IMR-90 (cell line): Measurements from ENCODE around the gene HDAC7. TPM values are rescaled to one million over a fixed set of nuclear protein-coding genes. Genes with fewer than 3 reads are reported as not detected.

Experiments used
- ATAC-seq: fragments of 200-7000 bp; cut with Tn5 transposase; 2 replicates; pipeline ENCODE4 v1.9.1; 2020; ENCODE audit warnings: low read depth, mild to moderate bottlenecking, moderate library complexity
- BruUV-seq: library from RNA; stranded (reverse); fragments of 400-500 nt; replicated peaks from 2 replicates; lab custom pipeline; 2021; lab: Mats Ljungman, UMichigan
- CTCF ChIA-PET: fragments of 300-600 bp; formaldehyde crosslinking; extraction: SDS; loops from one replicate; lab custom pipeline; 2021; ENCODE audit warnings: antibody characterized with exemption; lab: Yijun Ruan, JAX
- POLR2A ChIA-PET: fragments of 300-600 bp; sonication (Branson Sonifier 250); formaldehyde crosslinking; loops from one replicate; lab custom pipeline; 2022; ENCODE audit warnings: antibody characterized with exemption; ENCODE audit not compliant: unreplicated experiment; lab: Charles Lee
- DNase-seq: peaks from one replicate; pipeline ENCODE4 v3.0.0; 2013
- H2AFZ ChIP-seq: replicated peaks from 2 replicates; pipeline ENCODE3; 2013; ENCODE audit warnings: low read length, mild to moderate bottlenecking; ENCODE audit not compliant: poor library complexity
- H2AK5ac ChIP-seq: 2 replicates; pipeline ENCODE4 v1.6.1; 2013; ENCODE audit warnings: low read depth, low read length, inconsistent platforms
- H2AK9ac ChIP-seq: replicated peaks from 2 replicates; pipeline ENCODE3; 2013; ENCODE audit warnings: mild to moderate bottlenecking, low read depth, low read length, moderate library complexity; ENCODE audit not compliant: poor library complexity
- H2BK120ac ChIP-seq: 2 replicates; pipeline ENCODE4 v1.6.1; 2013; ENCODE audit warnings: low read depth, low read length, inconsistent platforms
- H2BK15ac ChIP-seq: 3 replicates; pipeline ENCODE4 v1.6.1; 2013; ENCODE audit warnings: low read depth, low read length, inconsistent platforms
- H2BK20ac ChIP-seq: 2 replicates; pipeline ENCODE4 v1.6.1; 2013; ENCODE audit warnings: low read depth, mild to moderate bottlenecking, inconsistent platforms, low read length, moderate library complexity
- H2BK5ac ChIP-seq: 2 replicates; pipeline ENCODE4 v1.6.1; 2013; ENCODE audit warnings: mild to moderate bottlenecking, low read depth, low read length, inconsistent platforms; ENCODE audit not compliant: poor library complexity, severe bottlenecking
- H3K14ac ChIP-seq: replicated peaks from 2 replicates; pipeline ENCODE4 v1.6.1; 2013; ENCODE audit warnings: low read depth, low read length, inconsistent platforms
- H3K18ac ChIP-seq: 2 replicates; pipeline ENCODE4 v1.6.1; 2013; ENCODE audit warnings: low read depth, low read length, control low read depth
- H3K23ac ChIP-seq: 2 replicates; pipeline ENCODE4 v1.6.1; 2013; ENCODE audit warnings: low read depth, low read length, inconsistent platforms
- H3K27ac ChIP-seq: 2 replicates; pipeline ENCODE4 v1.5.1; 2013; ENCODE audit warnings: mild to moderate bottlenecking, control low read depth, low read length; ENCODE audit not compliant: insufficient read depth
- H3K27me3 ChIP-seq: 2 replicates; pipeline ENCODE4 v1.6.1; 2013; ENCODE audit warnings: low read length; ENCODE audit not compliant: control insufficient read depth, insufficient read depth
- H3K36me3 ChIP-seq: 2 replicates; pipeline ENCODE4 v1.6.1; 2013; ENCODE audit warnings: low read length, mixed read lengths; ENCODE audit not compliant: control insufficient read depth, insufficient read depth
- H3K4ac ChIP-seq: 2 replicates; pipeline ENCODE4 v1.6.1; 2013; ENCODE audit warnings: low read depth, low read length, inconsistent platforms
- H3K4me1 ChIP-seq: 2 replicates; pipeline ENCODE4 v1.6.1; 2013; ENCODE audit warnings: low read length, mixed read lengths; ENCODE audit not compliant: control insufficient read depth, insufficient read depth
- H3K4me2 ChIP-seq: 2 replicates; pipeline ENCODE4 v1.6.1; 2013; ENCODE audit warnings: low read depth, mild to moderate bottlenecking, control low read depth, low read length, moderate library complexity
- H3K4me3 ChIP-seq: 2 replicates; pipeline ENCODE4 v1.5.1; 2013; ENCODE audit warnings: low read depth, mild to moderate bottlenecking, control low read depth, low read length, moderate library complexity; ENCODE audit not compliant: insufficient read depth
- H3K56ac ChIP-seq: 2 replicates; pipeline ENCODE4 v1.6.1; 2013; ENCODE audit warnings: low read length, inconsistent platforms; ENCODE audit not compliant: insufficient read depth; ENCODE audit errors: extremely low read depth
- H3K79me1 ChIP-seq, 2 experiments: 2 replicates each; pipeline ENCODE4 v1.6.1; 2013; ENCODE audit warnings: low read length in 2 of 2, inconsistent platforms in 1 of 2, low read depth in 1 of 2
- H3K9ac ChIP-seq: 2 replicates; pipeline ENCODE4 v1.6.1; 2013; ENCODE audit warnings: low read depth, low read length, control low read depth
- H3K9me1 ChIP-seq: 2 replicates; pipeline ENCODE4 v1.6.1; 2013; ENCODE audit warnings: low read length, inconsistent platforms; ENCODE audit not compliant: insufficient read depth
- H3K9me3 ChIP-seq: 2 replicates; pipeline ENCODE4 v1.6.1; 2013; ENCODE audit warnings: low read length; ENCODE audit not compliant: control insufficient read depth, insufficient read depth
- H4K20me1 ChIP-seq: 2 replicates; pipeline ENCODE4 v1.6.1; 2013; ENCODE audit warnings: low read length, inconsistent platforms; ENCODE audit not compliant: insufficient read depth
- H4K5ac ChIP-seq: 2 replicates; pipeline ENCODE4 v1.6.1; 2013; ENCODE audit warnings: mild to moderate bottlenecking, low read depth, low read length, control low read depth
- H4K8ac ChIP-seq, 2 experiments: 2 replicates each; pipeline ENCODE4 v1.6.1; 2013; ENCODE audit warnings: low read depth in 2 of 2, low read length in 2 of 2, control low read depth in 1 of 2, inconsistent platforms in 1 of 2
- H4K91ac ChIP-seq: 2 replicates; pipeline ENCODE4 v1.6.1; 2013; ENCODE audit warnings: low read depth, low read length, inconsistent platforms; ENCODE audit not compliant: insufficient read depth
- CEBPB ChIP-seq: IDR thresholded peaks from 2 replicates; pipeline ENCODE4 v1.6.1; 2012; ENCODE audit warnings: low read depth, low read length, improper control_type of control experiment
- WGBS, 2 experiments: methylation state at CpG; one replicate each; pipeline versions ENCODE4 v1.1.5 to v1.1.7; 2013; ENCODE audit warnings: missing lambda C conversion rate in 2 of 2; ENCODE audit not compliant: insufficient read length in 1 of 2; ENCODE audit errors: extremely low coverage in 2 of 2; 5-methylcytosine and 5-hydroxymethylcytosine counted together
- dilution Hi-C: fragments of 300-500 bp; cut with HindIII; formaldehyde crosslinking; loops from one replicate; pipeline ENCODE4 v1.14.3; 2018; ENCODE audit warnings: low sequenced_read_pairs; ENCODE audit not compliant: unreplicated experiment
- in situ Hi-C: fragments of 300-500 bp; cut with MboI; formaldehyde crosslinking; loops from 3 replicates; pipeline ENCODE4 v1.14.3; 2019; ENCODE audit warnings: low sequenced_read_pairs, inconsistent platforms, mixed read lengths
- intact Hi-C: fragments of 100-400 bp; cut with micrococcal nuclease; formaldehyde crosslinking; loops from 2 replicates; pipeline ENCODE4 v1.10.0; 2022
- polyA plus RNA-seq, 3 experiments: library from polyadenylated mRNA; depleted of rRNA; stranded (reverse); fragments of >200 nt; gene quantifications; 2 replicates each; pipeline ENCODE4 v1.2.3, GENCODE V29; 2012; ENCODE audit warnings: low replicate concordance in 1 of 3
- total RNA-seq: library from RNA; depleted of rRNA; stranded (reverse); fragments of >200 nt; gene quantifications from 2 replicates; pipeline ENCODE4 v1.2.3, GENCODE V29; 2012
- TF ChIP-seq, protein P1 (sequence below): fragments of 150-350 bp; IDR thresholded peaks from 2 replicates; pipeline ENCODE4 v1.6.1; 2016; ENCODE audit warnings: low read depth, mild to moderate bottlenecking, low read length, moderate library complexity, borderline replicate concordance

Gene HDAC7
- total and polyA plus RNA-seq, 2 of the 4 experiments (the other 2 are of a cell fraction): 10.4 to 64.7 TPM

DNA sequence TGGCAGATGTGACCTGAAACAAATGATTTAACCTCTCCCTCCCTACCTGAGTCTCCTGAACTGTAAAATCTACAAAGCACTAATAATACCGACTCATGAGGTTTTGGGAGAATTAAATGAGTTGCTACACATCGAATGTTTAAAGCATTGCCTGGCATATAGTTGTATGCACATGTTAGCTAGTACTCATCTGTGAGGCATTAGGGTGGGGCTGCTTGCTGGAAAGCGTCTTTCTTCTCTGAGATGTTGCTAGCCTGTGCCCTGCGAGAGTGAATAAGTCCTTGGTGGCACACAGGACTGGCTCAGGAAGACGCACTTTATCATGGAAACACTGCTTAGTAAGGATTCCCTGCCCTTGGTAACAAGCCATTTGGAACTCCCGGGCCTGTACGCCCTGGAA lies 67.2 kb downstream of the HDAC7 start:
- ATAC-seq: peak; percentile 67
- Histone ChIP-seq H4K91ac (no peak overlapping the region), H3K4me1 (peaks cover 12% of the 10 kb centered on the region), H2BK120ac (no peak overlapping the region), H2BK15ac (no peak overlapping the region; the same call in 2 of the 3 replicates), H2AK5ac (no peak overlapping the region; the same call in 1 of the 2 replicates), H3K56ac (no peak overlapping the region), H2BK5ac (no peak overlapping the region), H3K4me3 (no peak overlapping the region), H4K8ac (peak overlapping the region in 1 of 2 experiments; percentile 46; a peak in 1 of 4 replicates), H4K5ac (no peak overlapping the region), H3K79me1 (no peaks in the 10 kb centered on the region), H3K36me3 (no peaks in the 10 kb centered on the region), H3K9ac (no peak overlapping the region), H3K9me3 (no peaks in the 10 kb centered on the region), H4K20me1 (no peaks in the 10 kb centered on the region), H3K14ac (no peak overlapping the region), H3K27ac (no peak overlapping the region), H3K4me2 (no peak overlapping the region), H3K23ac (no peak overlapping the region), H2BK20ac (no peak overlapping the region), H3K18ac (no peak overlapping the region), H2AK9ac (no peak overlapping the region), H2AFZ (peak overlapping the region; percentile 32), H3K27me3 (peaks cover 5% of the 10 kb centered on the region; the same call in 1 of the 2 replicates), H3K9me1 (peaks cover 13% of the 10 kb centered on the region; the same call in 1 of the 2 replicates), H3K4ac (peak overlapping the region; percentile 64; the same call in 1 of the 2 replicates)
- 87% methylated on average over 3 of the region's 7 CpGs; no CpG with 5 or more reads in 1 of the 2 experiments for whole genome bisulfite sequencing, 2 experiments
- intact Hi-C loops: no loop called here
- CTCF ChIA-PET: interaction anchor here (1.5 kb wide), 1 partner anchor 10 kb away, joined by 10 read pairs; no protein-coding TSS in a partner anchor
- peak; percentile 29; the same call in 1 of the 2 replicates for TF ChIP-seq CEBPB
- TF ChIP-seq, protein P1, sequence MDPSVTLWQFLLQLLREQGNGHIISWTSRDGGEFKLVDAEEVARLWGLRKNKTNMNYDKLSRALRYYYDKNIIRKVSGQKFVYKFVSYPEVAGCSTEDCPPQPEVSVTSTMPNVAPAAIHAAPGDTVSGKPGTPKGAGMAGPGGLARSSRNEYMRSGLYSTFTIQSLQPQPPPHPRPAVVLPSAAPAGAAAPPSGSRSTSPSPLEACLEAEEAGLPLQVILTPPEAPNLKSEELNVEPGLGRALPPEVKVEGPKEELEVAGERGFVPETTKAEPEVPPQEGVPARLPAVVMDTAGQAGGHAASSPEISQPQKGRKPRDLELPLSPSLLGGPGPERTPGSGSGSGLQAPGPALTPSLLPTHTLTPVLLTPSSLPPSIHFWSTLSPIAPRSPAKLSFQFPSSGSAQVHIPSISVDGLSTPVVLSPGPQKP: no peak
- POLR2A ChIA-PET: no interaction called here
- dilution Hi-C loops: no loop called here
- no TSS peak for BruUV-seq
- in situ Hi-C loops: no loop called here
- peak; percentile 57 for DNase-seq
